SHP77 treated with DMSO at 0.1 percent for 48 hours (cell line): ENCODE results near the gene NLRP1.

Source experiments
- DNase-seq: peaks from one replicate; lab custom pipeline; 2025; lab: John Stamatoyannopoulos, UW

The NLRP1 gene

GRCh38 chr17:5516060-5516792, 68.1 kb downstream of the NLRP1 start:
- no peak for DNase-seq

GRCh38 chr17:5514976-5515375, 69.3 kb downstream of the NLRP1 start:
- no peak for DNase-seq

GRCh38 chr17:5513628-5514027, 70.7 kb downstream of the NLRP1 start:
- no peak for DNase-seq

- DNase-seq, result no peak
These were observed 72.7 kb downstream of the NLRP1 start for GRCh38 chr17:5511401-5512225.

- DNase-seq, result no peak
These were observed 73.5 kb downstream of the NLRP1 start for GRCh38 chr17:5510771-5511170.

- DNase-seq, result no peak
These were observed 74.8 kb downstream of the NLRP1 start for GRCh38 chr17:5509482-5509881.

- DNase-seq, result no peak
These were observed 75.5 kb downstream of the NLRP1 start for GRCh38 chr17:5508810-5509209.

- no peak for DNase-seq
These were observed 78.0 kb downstream of the NLRP1 start for GRCh38 chr17:5506307-5506706.

- DNase-seq, result no peak
These were observed 81.8 kb downstream of the NLRP1 start for GRCh38 chr17:5502552-5502951.

GRCh38 chr17:5501685-5502084, 82.6 kb downstream of the NLRP1 start:
- DNase-seq, result no peak

- peak; percentile 79 for DNase-seq
These were observed 83.5 kb downstream of the NLRP1 start for GRCh38 chr17:5500589-5501391.

- no peak for DNase-seq
These were observed 84.1 kb downstream of the NLRP1 start for GRCh38 chr17:5500247-5500588.

GRCh38 chr17:5499476-5500231, 84.7 kb downstream of the NLRP1 start:
- DNase-seq, result no peak

GRCh38 chr17:5492970-5493369, 91.3 kb downstream of the NLRP1 start:
- no peak for DNase-seq

GRCh38 chr17:5488752-5489151, 95.6 kb downstream of the NLRP1 start:
- DNase-seq, result no peak

GRCh38 chr17:5486206-5487124, 97.8 kb downstream of the NLRP1 start, which contains the start of gene MIS12:
TSS of gene MIS12 (plus strand) at chr17:5486566. CDS start at chr17:5488863, 2,297 bp downstream.
- peak; percentile 99 for DNase-seq

GRCh38 chr17:5485270-5486205, 98.8 kb downstream of the NLRP1 start, which contains the start of gene DERL2:
TSS of gene DERL2 (minus strand) at chr17:5486178. CDS start at chr17:5486161, 17 bp downstream.
- DNase-seq, result peak; percentile 68

- DNase-seq, result no peak
These were observed 102.9 kb downstream of the NLRP1 start for GRCh38 chr17:5481451-5481850.

- no peak for DNase-seq
These were observed 103.3 kb downstream of the NLRP1 start for GRCh38 chr17:5480962-5481361.
